NCI-H1694 treated with DMSO at 0.1 percent for 48 hours (cell line): ENCODE data around the gene GALK2.

Source experiments
- DNase-seq: peaks from one replicate; lab custom pipeline; 2025; lab: John Stamatoyannopoulos, UW

The GALK2 gene

GRCh38 chr15:49282366-49282765 lies 112.3 kb downstream of the GALK2 start:
- no peak for DNase-seq

GRCh38 chr15:49286649-49287404 lies 116.8 kb downstream of the GALK2 start:
- DNase-seq = no peak

DNA sequence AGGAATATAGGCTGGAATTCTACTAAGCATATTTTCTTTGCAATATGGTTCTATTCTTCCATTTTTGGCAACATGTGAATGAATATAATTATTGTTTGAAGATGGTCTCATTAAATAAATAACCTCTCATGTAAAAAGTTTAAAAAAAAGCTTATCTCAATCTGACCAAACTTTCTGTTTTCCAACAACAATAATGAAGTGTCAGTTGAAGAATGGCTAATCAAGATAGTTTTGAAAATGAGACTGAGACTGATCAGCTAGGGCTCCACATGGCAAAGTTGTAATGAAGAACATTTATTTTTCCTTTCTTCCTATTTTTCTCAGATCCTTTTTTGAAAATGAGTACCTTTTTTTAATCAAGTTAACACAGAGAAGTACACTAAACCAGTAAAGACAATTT lies 117.4 kb downstream of the GALK2 start:
- no peak for DNase-seq

- DNase-seq = no peak
Measured at GRCh38 chr15:49288391-49288790, 118.3 kb downstream of the GALK2 start.

- DNase-seq = no peak
Measured at GRCh38 chr15:49290191-49290590, 120.1 kb downstream of the GALK2 start.

- DNase-seq = no peak
Measured at GRCh38 chr15:49293941-49294340, 123.9 kb downstream of the GALK2 start.

DNA sequence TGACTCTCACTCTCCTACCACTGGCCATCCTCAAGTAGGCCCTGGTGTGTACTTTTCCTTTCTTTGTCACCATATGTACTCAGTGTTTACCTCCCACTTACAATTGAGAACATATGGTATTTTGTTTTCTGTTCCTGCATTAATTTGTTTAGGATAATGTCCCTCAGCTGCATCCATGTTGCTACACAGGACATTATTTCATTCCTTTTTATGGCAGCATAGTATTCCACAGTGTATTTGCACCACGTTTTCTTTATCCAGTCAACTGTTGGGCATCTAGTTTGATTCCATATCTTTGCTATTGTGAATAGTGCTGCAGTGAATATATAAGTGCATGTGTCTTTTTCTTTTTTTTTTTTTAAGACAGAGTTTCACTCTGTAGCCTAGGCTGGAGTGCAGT lies 126.2 kb downstream of the GALK2 start:
- no peak for DNase-seq

GRCh38 chr15:49297584-49297983 lies 127.5 kb downstream of the GALK2 start:
- DNase-seq = no peak

GRCh38 chr15:49300856-49301255 lies 130.8 kb downstream of the GALK2 start:
- DNase-seq = no peak

DNA sequence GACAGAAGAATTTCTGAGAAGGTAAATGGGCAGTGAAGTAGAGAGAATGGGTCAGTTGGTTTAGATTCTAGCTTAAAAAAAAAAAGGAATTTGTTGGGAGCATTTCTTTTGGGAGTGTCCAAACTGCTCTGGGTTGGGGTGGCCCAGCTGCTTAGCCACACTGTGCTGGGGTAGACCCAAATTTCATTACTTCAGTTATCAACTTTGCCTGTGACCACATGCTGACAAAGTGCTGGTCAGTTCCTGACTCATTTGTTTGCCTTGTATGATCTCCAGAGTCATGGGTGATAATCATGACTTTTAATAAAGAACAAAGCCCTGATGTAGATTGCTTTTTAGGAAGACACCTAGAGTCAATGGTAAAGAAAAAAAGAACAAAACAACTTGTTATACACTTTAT lies 131.5 kb downstream of the GALK2 start:
- no peak for DNase-seq

DNA sequence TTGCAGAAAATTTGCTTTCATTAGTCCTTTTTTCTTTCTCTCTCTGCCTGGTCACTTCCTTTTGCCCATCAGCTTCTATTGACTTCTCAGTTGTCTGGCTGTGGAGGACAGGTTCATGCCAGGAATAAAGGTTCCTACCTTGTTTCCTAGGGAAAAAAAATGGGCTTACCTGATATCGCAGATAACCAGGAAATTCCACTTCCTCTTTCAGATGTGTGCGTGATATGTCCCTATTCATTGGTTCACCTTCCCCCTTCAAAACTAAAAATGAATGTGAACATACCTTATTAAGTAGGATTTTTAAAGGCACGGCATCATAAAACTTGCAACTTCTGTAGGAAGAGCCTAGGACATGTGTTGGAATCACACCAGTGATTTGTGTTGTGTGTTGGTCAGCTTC lies 133.0 kb downstream of the GALK2 start:
- DNase-seq = no peak

DNA sequence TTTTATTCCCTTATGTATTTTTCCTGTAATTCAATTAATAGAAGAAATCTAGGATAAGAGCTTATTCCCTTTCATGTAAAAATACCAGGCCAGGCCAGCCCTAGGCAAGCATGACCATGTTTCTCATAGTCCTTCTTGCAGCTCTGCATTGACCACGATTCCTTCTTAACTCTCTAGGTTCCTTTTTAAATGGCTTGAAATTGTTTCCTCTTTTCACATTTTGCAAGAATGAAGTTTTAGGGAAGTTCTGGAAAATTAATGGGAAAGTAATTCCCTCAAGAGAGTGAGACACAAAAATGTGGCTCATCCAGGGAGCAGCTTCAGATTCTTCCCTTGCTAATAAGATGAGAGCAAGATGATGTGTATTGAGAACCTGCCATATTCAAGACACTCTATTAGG lies 136.5 kb downstream of the GALK2 start:
- no peak for DNase-seq

GRCh38 chr15:49308686-49309085 lies 138.6 kb downstream of the GALK2 start:
- no peak for DNase-seq

DNA sequence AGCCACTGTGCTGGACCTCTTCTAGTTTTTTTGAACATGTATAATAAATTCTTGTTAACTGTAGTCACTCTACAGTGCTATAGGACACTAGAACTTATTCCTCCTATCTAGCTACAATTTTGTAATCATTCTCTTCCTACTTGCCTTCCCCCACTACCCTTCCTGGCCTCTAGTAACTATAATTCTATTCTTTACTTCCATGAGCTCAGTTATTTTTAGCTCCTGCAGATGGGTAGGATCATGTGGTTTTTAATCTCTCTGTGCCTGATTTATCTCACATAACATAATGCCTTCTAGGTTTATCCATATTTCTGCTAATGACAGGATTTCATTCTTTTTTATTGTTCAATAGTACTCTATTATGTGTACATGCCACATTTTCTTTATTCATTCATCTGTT lies 139.8 kb downstream of the GALK2 start:
- DNase-seq = no peak

- DNase-seq = no peak
Measured at GRCh38 chr15:49313650-49314049, 143.6 kb downstream of the GALK2 start.

DNA sequence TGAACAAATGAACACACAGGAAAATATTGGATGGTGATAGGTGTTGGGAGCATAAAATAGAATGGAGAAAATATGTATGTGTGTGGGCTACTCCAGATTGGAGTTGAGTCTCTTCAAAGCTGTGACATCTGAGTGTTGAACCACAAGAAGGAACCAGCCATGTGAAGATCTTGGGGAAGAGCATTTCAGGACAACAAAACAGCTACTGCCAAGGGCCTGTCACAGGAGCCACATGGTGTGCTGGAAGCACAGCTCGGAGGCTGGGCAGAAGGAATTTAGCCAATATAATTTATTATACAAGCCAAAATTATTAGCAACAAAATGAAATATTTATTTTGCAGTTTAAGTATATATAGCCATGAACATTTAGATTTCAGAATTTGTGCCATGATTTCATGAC lies 144.7 kb downstream of the GALK2 start:
- no peak for DNase-seq

GRCh38 chr15:49315391-49315823 lies 145.4 kb downstream of the GALK2 start:
- no peak for DNase-seq

DNA sequence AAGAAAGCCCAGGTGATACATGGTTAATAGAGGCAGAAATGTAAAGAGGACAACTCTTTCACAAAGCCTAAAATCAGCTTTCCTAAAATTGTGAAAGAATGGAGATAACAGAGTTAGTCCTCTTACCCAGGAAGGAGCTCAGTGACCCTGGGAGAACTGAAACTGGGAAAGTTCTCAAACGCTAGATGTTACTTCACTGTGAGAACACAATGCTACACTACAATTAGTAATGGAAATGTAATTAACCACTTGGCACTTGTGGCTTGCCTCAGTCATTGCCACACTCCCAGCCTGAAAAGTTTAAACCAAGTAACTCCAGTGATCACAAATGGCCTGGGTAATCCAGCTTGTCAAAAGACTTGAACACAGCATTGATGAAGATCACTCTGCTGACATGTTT lies 150.3 kb downstream of the GALK2 start:
- DNase-seq = no peak

DNA sequence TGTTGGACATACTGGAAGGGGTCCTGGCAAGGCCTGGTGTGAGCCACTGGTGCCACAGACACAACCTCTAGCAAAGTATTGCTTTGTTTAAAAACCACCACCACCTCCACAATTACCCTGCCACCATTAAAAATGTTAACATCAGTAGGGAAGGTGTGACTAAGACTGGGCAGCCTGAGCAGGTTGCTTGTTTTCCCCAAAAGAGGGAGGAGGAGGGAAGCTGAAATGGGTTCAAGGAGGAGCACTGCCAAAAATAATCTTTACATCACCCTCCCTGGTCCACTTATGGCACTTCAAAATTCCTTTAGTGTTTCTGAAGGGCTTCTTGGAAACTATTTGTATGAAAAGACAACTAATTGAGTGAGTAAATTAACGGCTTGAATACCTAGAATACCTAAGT lies 153.2 kb downstream of the GALK2 start:
- DNase-seq = no peak

DNA sequence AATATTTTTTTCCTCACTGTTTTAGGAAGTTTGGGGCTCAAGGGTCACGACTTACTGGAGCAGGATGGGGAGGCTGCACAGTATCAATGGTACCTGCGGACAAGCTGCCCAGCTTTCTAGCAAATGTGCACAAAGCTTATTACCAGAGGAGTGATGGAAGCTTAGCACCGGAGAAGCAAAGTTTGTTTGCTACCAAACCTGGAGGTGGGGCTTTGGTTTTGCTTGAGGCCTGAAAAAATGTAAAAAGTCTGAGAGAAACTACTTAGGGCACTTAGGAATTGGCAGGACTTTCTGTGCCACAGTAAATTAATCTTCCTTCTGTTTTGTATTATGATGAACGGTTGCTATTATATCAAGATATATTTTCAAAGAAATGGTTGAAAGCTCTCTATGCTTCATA lies 157.9 kb downstream of the GALK2 start:
- DNase-seq = no peak

DNA sequence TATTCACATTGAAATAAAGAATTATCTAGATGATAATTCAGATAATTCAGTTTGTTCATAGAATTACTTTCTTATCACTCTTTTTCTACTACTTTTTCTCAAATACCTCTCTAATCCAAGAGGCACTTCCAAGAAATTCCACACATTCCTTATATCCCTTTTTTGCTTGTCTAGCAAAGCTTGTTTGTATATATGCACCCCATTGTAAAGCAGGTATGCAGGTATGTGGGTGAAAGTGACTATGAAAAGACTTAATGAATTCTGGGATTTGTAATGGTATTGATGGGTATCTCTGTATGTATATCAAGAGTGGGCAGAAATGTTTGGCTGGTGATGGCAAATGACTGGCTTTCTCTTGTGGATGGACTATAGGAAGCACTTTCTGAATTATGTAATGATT lies 158.9 kb downstream of the GALK2 start:
- no peak for DNase-seq

DNA sequence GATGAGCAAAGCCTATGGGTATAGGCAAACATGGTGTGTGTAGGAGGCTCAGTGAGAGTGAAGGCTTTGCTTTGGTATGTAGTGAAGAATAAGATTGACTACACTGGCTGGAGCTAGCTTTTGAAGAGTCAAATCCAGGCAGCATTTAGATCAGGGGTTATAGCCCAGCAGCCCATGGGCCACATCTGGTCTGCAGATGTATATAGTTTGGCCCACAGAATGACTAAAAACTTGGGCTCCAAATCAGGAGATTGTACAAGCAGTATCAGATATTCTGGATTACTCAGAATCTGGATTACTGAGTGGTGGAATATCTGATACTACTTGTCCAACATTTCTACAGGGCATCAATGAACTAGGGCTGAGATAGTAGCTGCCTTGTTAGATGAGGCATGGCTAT lies 160.1 kb downstream of the GALK2 start:
- DNase-seq = no peak

DNA sequence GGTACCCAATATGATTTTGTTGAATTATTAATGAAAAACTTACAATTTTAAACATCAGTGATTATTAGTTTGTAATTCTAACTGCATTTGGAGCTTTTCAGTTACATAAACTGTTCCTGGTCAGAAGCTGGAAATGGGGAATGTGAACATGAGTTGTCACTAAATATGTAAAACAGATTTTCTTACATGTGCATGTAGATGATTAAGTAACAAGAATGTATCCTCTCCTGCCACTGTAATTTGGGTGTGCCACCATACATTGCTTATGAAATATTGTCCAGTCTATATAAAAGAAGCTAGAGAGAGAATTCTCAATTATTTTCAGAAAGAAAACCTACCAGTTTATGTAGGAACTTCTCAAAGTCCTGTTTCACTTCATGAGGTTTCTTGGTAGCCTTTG lies 161.4 kb downstream of the GALK2 start:
- no peak for DNase-seq

DNA sequence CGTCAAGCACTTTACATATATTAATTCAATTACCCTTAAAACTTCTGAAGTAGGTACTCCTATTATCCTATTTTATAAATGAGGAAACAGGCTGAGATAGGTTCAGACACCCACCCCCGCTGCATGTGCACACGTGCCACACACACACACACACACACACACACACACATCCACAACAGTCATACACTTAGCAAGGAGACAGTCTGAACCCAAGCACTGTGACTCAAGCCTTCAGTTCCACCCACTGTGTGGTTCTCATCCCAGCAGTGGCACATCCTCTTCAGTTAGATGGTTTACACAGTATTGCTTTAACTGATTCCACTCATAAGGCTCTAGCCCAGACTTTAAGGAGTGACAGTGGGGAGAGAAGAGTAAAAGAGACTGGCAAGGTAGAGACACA lies 161.9 kb downstream of the GALK2 start:
- no peak for DNase-seq
